ENCODE measurements around the gene ADSL. TPM values are rescaled to one million over a fixed set of nuclear protein-coding genes. Genes with fewer than 3 reads are reported as not detected.
"Not testable (repeated sequence)": the region's sequence is repeated elsewhere in the genome, so short reads cannot be mapped to it uniquely, and the experiment has no call there.

The ADSL gene
- total RNA-seq, 2 donors from 2014 or later = 87.1 to 103 TPM

GRCh38 chr22:40364431-40364830 lies 18.1 kb downstream of the ADSL start:
- Mint-ChIP-seq H3K27me3 (no peaks in the 10 kb centered on the region), H3K9me3 (no peaks in the 10 kb centered on the region), H3K4me3 (no peak overlapping the region), H3K4me1 (ENCODE audit: low read depth in 2 of 2) (peaks cover 4 to 6% of the 10 kb centered on the region in 2 donors), H3K27ac (no peak overlapping the region), H3K36me3 (peaks cover 51% of the 10 kb centered on the region)
- ATAC-seq (no peak), DNase-seq (ENCODE audit: low spot score) (no peak)

GRCh38 chr22:40366068-40366467 lies 19.8 kb downstream of the ADSL start:
- Mint-ChIP-seq H3K9me3 (no peaks in the 10 kb centered on the region), H3K27ac (no peak overlapping the region), H3K36me3 (peaks cover 47% of the 10 kb centered on the region), H3K4me1 (ENCODE audit: low read depth in 2 of 2) (peaks cover 4 to 6% of the 10 kb centered on the region in 2 donors), H3K27me3 (no peaks in the 10 kb centered on the region), H3K4me3 (no peak overlapping the region)
- DNase-seq (ENCODE audit: low spot score) = no peak
- no peak for ATAC-seq

- peaks cover 6% of the 10 kb centered on the region in 2 donors for H3K4me1 Mint-ChIP-seq (ENCODE audit: low read depth in 2 of 2)
- peak overlapping the region in 1 of 2 donors; percentile 1 for H3K27ac Mint-ChIP-seq
- H3K27me3 Mint-ChIP-seq = no peaks in the 10 kb centered on the region
- ATAC-seq (no peak), DNase-seq (ENCODE audit: low spot score) (no peak)
- no peak overlapping the region for H3K4me3 Mint-ChIP-seq
- H3K36me3 Mint-ChIP-seq = peaks cover 34% of the 10 kb centered on the region
- no peaks in the 10 kb centered on the region for H3K9me3 Mint-ChIP-seq
Observed at GRCh38 chr22:40367342-40367741, 21.0 kb downstream of the ADSL start.

- Mint-ChIP-seq H3K27me3 (no peaks in the 10 kb centered on the region), H3K27ac (no peak overlapping the region), H3K9me3 (no peaks in the 10 kb centered on the region), H3K36me3 (peaks cover 27% of the 10 kb centered on the region), H3K4me3 (no peak overlapping the region), H3K4me1 (ENCODE audit: low read depth in 2 of 2) (peaks cover 6 to 7% of the 10 kb centered on the region in 2 donors)
- DNase-seq (ENCODE audit: low spot score) = no peak
- no peak for ATAC-seq
Observed at GRCh38 chr22:40368016-40368415, 21.7 kb downstream of the ADSL start.

GRCh38 chr22:40368836-40369235 lies 22.5 kb downstream of the ADSL start:
- no peak for ATAC-seq
- H3K9me3 Mint-ChIP-seq = no peaks in the 10 kb centered on the region
- peaks cover 27% of the 10 kb centered on the region for H3K36me3 Mint-ChIP-seq
- peaks cover 9 to 12% of the 10 kb centered on the region in 2 donors for H3K4me1 Mint-ChIP-seq (ENCODE audit: low read depth in 2 of 2)
- DNase-seq (ENCODE audit: low spot score) = no peak
- H3K27ac Mint-ChIP-seq = no peak overlapping the region
- no peak overlapping the region for H3K4me3 Mint-ChIP-seq
- no peaks in the 10 kb centered on the region for H3K27me3 Mint-ChIP-seq

- DNase-seq (ENCODE audit: low spot score) (no peak), ATAC-seq (no peak)
- Mint-ChIP-seq H3K36me3 (no peaks in the 10 kb centered on the region), H3K4me1 (ENCODE audit: low read depth in 2 of 2) (peaks cover 9 to 12% of the 10 kb centered on the region in 2 donors), H3K27me3 (no peaks in the 10 kb centered on the region), H3K27ac (no peak overlapping the region), H3K9me3 (no peaks in the 10 kb centered on the region), H3K4me3 (no peak overlapping the region)
Observed at GRCh38 chr22:40374567-40374966, 28.3 kb downstream of the ADSL start.

GRCh38 chr22:40376149-40376548 lies 29.8 kb downstream of the ADSL start:
- H3K27me3 Mint-ChIP-seq = no peaks in the 10 kb centered on the region
- no peaks in the 10 kb centered on the region for H3K36me3 Mint-ChIP-seq
- H3K9me3 Mint-ChIP-seq = no peaks in the 10 kb centered on the region
- no peak overlapping the region for H3K27ac Mint-ChIP-seq
- no peak overlapping the region for H3K4me3 Mint-ChIP-seq
- ATAC-seq = no peak
- peaks cover 9 to 11% of the 10 kb centered on the region in 2 donors for H3K4me1 Mint-ChIP-seq (ENCODE audit: low read depth in 2 of 2)
- no peak for DNase-seq (ENCODE audit: low spot score)

GRCh38 chr22:40377931-40378330 lies 31.6 kb downstream of the ADSL start:
- ATAC-seq = no peak

GRCh38 chr22:40378448-40378847 lies 32.1 kb downstream of the ADSL start:
- DNase-seq (ENCODE audit: low spot score); H3K27ac Mint-ChIP-seq; H3K9me3 Mint-ChIP-seq; H3K27me3 Mint-ChIP-seq; ATAC-seq; H3K36me3 Mint-ChIP-seq; H3K4me3 Mint-ChIP-seq: not testable (repeated sequence)
- H3K4me1 Mint-ChIP-seq (ENCODE audit: low read depth in 2 of 2) = peaks cover 4 to 11% of the 10 kb centered on the region in 2 donors

More at GRCh38 chr22:40377931-40378330, 31.6 kb downstream of the ADSL start:
- no peak overlapping the region for H3K4me3 Mint-ChIP-seq
- H3K27me3 Mint-ChIP-seq = no peaks in the 10 kb centered on the region
- H3K4me1 Mint-ChIP-seq (ENCODE audit: low read depth in 2 of 2) = peaks cover 5 to 13% of the 10 kb centered on the region in 2 donors
- no peak overlapping the region for H3K27ac Mint-ChIP-seq
- DNase-seq (ENCODE audit: low spot score) = no peak
- no peaks in the 10 kb centered on the region for H3K9me3 Mint-ChIP-seq
- H3K36me3 Mint-ChIP-seq = no peaks in the 10 kb centered on the region

- no peak overlapping the region for H3K4me3 Mint-ChIP-seq
- H3K4me1 Mint-ChIP-seq (ENCODE audit: low read depth in 2 of 2) = peaks cover 20 to 29% of the 10 kb centered on the region in 2 donors
- no peaks in the 10 kb centered on the region for H3K9me3 Mint-ChIP-seq
Observed at GRCh38 chr22:40381461-40381860, 35.2 kb downstream of the ADSL start.

GRCh38 chr22:40383905-40384304 lies 37.6 kb downstream of the ADSL start:
- H3K27ac Mint-ChIP-seq = peak overlapping the region in 1 of 2 donors; percentile 26
- peak overlapping the region; percentile 2 for H3K4me3 Mint-ChIP-seq
- no peaks in the 10 kb centered on the region for H3K36me3 Mint-ChIP-seq
- H3K27me3 Mint-ChIP-seq = no peaks in the 10 kb centered on the region
- no peaks in the 10 kb centered on the region for H3K9me3 Mint-ChIP-seq
- peaks cover 23 to 39% of the 10 kb centered on the region in 2 donors for H3K4me1 Mint-ChIP-seq (ENCODE audit: low read depth in 2 of 2)
- ATAC-seq (no peak), DNase-seq (ENCODE audit: low spot score) (no peak)

More at GRCh38 chr22:40381461-40381860, 35.2 kb downstream of the ADSL start:
- no peaks in the 10 kb centered on the region for H3K36me3 Mint-ChIP-seq
- ATAC-seq (no peak), DNase-seq (ENCODE audit: low spot score) (no peak)
- no peak overlapping the region for H3K27ac Mint-ChIP-seq
- H3K27me3 Mint-ChIP-seq = no peaks in the 10 kb centered on the region

- Mint-ChIP-seq H3K27me3 (no peaks in the 10 kb centered on the region), H3K4me3 (peak overlapping the region; percentile 81), H3K4me1 (ENCODE audit: low read depth in 2 of 2) (peaks cover 22 to 41% of the 10 kb centered on the region in 2 donors), H3K36me3 (no peaks in the 10 kb centered on the region), H3K9me3 (no peaks in the 10 kb centered on the region), H3K27ac (peak overlapping the region; percentile 36 to 50)
- no peak for DNase-seq (ENCODE audit: low spot score)
- ATAC-seq = peak in 1 of 2 donors; percentile 48
Observed at GRCh38 chr22:40385036-40385782, 38.9 kb downstream of the ADSL start.

GRCh38 chr22:40387746-40388145 lies 41.4 kb downstream of the ADSL start:
- Mint-ChIP-seq H3K36me3 (no peaks in the 10 kb centered on the region), H3K9me3 (no peaks in the 10 kb centered on the region), H3K27ac (peak overlapping the region in 1 of 2 donors; percentile 15), H3K27me3 (no peaks in the 10 kb centered on the region), H3K4me3 (no peak overlapping the region), H3K4me1 (ENCODE audit: low read depth in 2 of 2) (peaks cover 29 to 40% of the 10 kb centered on the region in 2 donors)
- ATAC-seq = no peak
- DNase-seq (ENCODE audit: low spot score) = no peak

- Mint-ChIP-seq H3K9me3 (no peaks in the 10 kb centered on the region), H3K27me3 (no peaks in the 10 kb centered on the region), H3K27ac (peak overlapping the region in 1 of 2 donors; percentile 15), H3K36me3 (no peaks in the 10 kb centered on the region), H3K4me3 (no peak overlapping the region), H3K4me1 (ENCODE audit: low read depth in 2 of 2) (peaks cover 29 to 38% of the 10 kb centered on the region in 2 donors)
- DNase-seq (ENCODE audit: low spot score) (no peak), ATAC-seq (no peak)
Observed at GRCh38 chr22:40388231-40388630, 41.9 kb downstream of the ADSL start.

Measured in natural killer cell treated with Interleukin-12 subunit alpha and Interleukin-12 subunit beta and Interleukin-15 and Interleukin-18, amount 100 ng/mL, for 72 hours (primary cell).